Rectal smooth muscle tissue (tissue), 1 donor: ENCODE measurements around the gene CHIT1.

Experiments
- H3K27ac ChIP-seq: one replicate; pipeline ENCODE4 v1.7.0; 2013; ENCODE audit warnings: low read depth, low read length, inconsistent platforms
- H3K27me3 ChIP-seq: one replicate; pipeline ENCODE4 v1.7.0; 2013; ENCODE audit warnings: low read length; ENCODE audit not compliant: control insufficient read depth, insufficient read depth
- H3K36me3 ChIP-seq: one replicate; pipeline ENCODE4 v1.7.0; 2013; ENCODE audit warnings: low read length; ENCODE audit not compliant: control insufficient read depth, insufficient read depth
- H3K4me1 ChIP-seq: one replicate; pipeline ENCODE4 v1.7.0; 2013; ENCODE audit warnings: low read length; ENCODE audit not compliant: control insufficient read depth, insufficient read depth
- H3K4me3 ChIP-seq: one replicate; pipeline ENCODE4 v1.7.0; 2013; ENCODE audit warnings: low read length
- H3K9ac ChIP-seq: one replicate; pipeline ENCODE4 v1.7.0; 2013; ENCODE audit warnings: low read length

The CHIT1 gene

GRCh38 chr1:203223012-203223775 is 6.3 kb downstream of the CHIT1 start:
- no peak overlapping the region for H3K4me3 ChIP-seq
- H3K27me3 ChIP-seq: no peaks in the 10 kb centered on the region
- no peaks in the 10 kb centered on the region for H3K36me3 ChIP-seq
- H3K4me1 ChIP-seq: no peaks in the 10 kb centered on the region
- H3K9ac ChIP-seq: no peak overlapping the region
- H3K27ac ChIP-seq: no peak overlapping the region

- no peak overlapping the region for H3K4me3 ChIP-seq
- no peak overlapping the region for H3K9ac ChIP-seq
- H3K36me3 ChIP-seq: no peaks in the 10 kb centered on the region
- H3K27me3 ChIP-seq: peaks cover 6% of the 10 kb centered on the region
- H3K27ac ChIP-seq: no peak overlapping the region
- no peaks in the 10 kb centered on the region for H3K4me1 ChIP-seq
These were observed 9.5 kb downstream of the CHIT1 start for GRCh38 chr1:203219934-203220333.

- Histone ChIP-seq H3K4me3 (no peak overlapping the region), H3K9ac (no peak overlapping the region), H3K27me3 (peaks cover 6% of the 10 kb centered on the region), H3K27ac (no peak overlapping the region), H3K4me1 (no peaks in the 10 kb centered on the region), H3K36me3 (no peaks in the 10 kb centered on the region)
These were observed 10.3 kb downstream of the CHIT1 start for GRCh38 chr1:203219171-203219570.

DNA sequence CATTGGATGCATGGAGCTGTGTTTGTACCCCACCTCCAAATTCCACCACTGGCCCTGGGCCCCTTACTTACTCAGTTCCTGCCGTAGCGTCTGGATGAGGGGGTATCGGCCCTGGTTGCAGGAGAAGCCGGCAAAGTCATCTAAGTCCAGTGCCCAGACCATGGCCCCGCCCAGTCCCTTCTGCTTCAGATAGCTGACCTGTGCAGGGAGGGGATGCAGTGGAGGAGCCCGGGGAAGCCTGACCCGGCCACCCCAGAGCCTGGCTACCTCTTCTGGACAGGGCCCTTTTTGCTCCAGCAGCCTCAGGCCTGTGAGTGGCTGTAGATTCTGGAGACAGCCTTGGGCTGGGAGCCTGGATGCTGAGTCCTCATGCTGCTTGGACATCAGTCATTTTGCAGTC is 11.8 kb downstream of the CHIT1 start:
- no peak overlapping the region for H3K9ac ChIP-seq
- H3K4me3 ChIP-seq: no peak overlapping the region
- H3K36me3 ChIP-seq: no peaks in the 10 kb centered on the region
- H3K27ac ChIP-seq: no peak overlapping the region
- peaks cover 6% of the 10 kb centered on the region for H3K27me3 ChIP-seq
- H3K4me1 ChIP-seq: no peaks in the 10 kb centered on the region

DNA sequence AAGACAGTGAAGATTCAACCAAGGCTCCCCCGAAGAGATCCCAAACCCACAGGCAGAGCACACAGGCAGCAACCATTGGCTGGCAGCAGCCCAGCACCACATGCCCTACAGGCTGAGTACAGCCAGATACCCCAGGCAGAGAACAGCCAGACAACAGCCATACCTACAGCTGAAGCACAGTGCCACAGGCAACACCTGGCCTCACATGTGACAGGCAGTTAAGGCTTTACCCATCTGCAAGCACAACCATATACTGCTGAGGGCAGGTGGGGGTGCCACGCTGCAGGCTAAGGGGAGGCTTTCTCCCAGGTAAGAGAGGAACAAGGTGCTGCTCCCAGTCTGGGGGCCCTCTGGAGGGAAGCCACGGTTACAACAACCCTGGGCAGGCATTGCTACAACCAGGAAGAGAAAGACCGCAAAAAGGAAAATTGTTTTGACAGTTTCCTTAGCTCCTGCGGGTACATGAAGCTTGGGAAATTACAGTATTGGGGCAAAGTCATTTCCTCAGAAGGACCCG is 12.3 kb downstream of the CHIT1 start:
- no peaks in the 10 kb centered on the region for H3K4me1 ChIP-seq
- no peak overlapping the region for H3K4me3 ChIP-seq
- H3K36me3 ChIP-seq: no peaks in the 10 kb centered on the region

GRCh38 chr1:203216274-203217138 is 13.0 kb downstream of the CHIT1 start:
- H3K4me3 ChIP-seq: no peak overlapping the region
- no peak overlapping the region for H3K27ac ChIP-seq
- H3K9ac ChIP-seq: no peak overlapping the region
- H3K27me3 ChIP-seq: peaks cover 6% of the 10 kb centered on the region
- H3K4me1 ChIP-seq: no peaks in the 10 kb centered on the region
- H3K36me3 ChIP-seq: no peaks in the 10 kb centered on the region

More for the DNA sequence above, 12.3 kb downstream of the CHIT1 start:
- H3K9ac ChIP-seq: no peak overlapping the region
- H3K27me3 ChIP-seq: peaks cover 6% of the 10 kb centered on the region
- H3K27ac ChIP-seq: no peak overlapping the region

DNA sequence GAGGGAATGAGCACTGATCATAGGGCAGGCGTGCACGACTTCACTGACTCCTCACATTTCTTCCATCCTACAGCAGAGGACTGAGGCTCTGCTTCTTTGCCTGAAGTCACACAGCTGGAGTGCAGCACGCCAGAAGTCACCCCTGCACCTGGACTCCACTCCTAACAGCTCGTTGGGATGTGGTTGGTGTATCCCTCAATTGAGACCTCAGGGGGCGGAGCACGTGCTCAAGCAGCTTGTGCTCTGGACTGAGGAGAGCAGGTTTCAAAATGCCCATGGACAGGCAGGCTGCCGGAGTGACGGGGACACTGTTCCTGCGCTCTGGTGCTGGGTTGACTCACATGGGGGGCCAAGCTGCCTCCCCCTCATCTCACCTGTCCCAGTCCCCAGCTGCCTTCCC is 13.9 kb downstream of the CHIT1 start:
- no peak overlapping the region for H3K9ac ChIP-seq
- peaks cover 6% of the 10 kb centered on the region for H3K27me3 ChIP-seq
- no peaks in the 10 kb centered on the region for H3K4me1 ChIP-seq
- H3K4me3 ChIP-seq: no peak overlapping the region
- no peaks in the 10 kb centered on the region for H3K36me3 ChIP-seq
- H3K27ac ChIP-seq: no peak overlapping the region

DNA sequence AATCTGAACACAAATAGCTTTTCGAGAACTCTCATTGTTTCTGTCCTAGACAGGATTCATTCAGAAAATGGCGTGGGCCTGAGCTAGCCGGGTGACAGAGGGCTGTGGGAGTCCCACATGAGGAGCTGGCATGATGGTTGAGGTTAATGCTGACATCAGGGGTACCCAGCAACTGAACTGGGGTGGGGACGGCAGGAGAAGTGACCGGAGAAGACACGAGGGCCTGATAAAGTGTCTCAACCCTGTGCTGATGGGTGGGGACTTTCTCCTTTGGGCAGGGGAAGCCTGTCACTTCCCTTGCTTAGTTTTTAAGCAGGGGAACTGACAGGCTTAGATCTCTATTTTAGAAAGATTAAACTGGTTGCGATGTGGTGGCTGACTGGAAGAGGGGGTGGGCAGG is 14.6 kb downstream of the CHIT1 start:
- Histone ChIP-seq H3K27ac (no peak overlapping the region), H3K36me3 (no peaks in the 10 kb centered on the region), H3K4me1 (no peaks in the 10 kb centered on the region), H3K9ac (no peak overlapping the region), H3K4me3 (no peak overlapping the region), H3K27me3 (peaks cover 6% of the 10 kb centered on the region)

- H3K27ac ChIP-seq: no peak overlapping the region
- H3K36me3 ChIP-seq: no peaks in the 10 kb centered on the region
- H3K9ac ChIP-seq: no peak overlapping the region
- H3K27me3 ChIP-seq: peaks cover 6% of the 10 kb centered on the region
- no peak overlapping the region for H3K4me3 ChIP-seq
- no peaks in the 10 kb centered on the region for H3K4me1 ChIP-seq
These were observed 16.3 kb downstream of the CHIT1 start for GRCh38 chr1:203213126-203213525.

DNA sequence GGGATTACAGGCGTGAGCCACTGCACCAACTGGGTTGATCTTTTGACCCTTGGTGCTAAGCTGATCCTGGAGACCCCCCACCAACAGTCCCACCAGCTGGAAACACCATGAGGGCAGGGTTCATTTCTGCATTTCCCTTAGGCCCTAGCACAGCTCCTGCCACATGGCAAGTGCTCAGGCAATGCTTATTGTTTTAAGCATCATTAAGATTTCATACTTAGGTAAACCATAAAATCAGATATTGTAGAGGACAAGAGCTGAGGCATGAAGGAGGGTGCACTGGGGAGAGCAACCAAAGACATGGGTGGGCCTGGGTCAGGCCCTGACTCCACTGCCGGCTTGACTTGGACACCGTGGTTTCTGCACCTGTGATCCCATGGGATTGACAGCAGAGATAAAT is 17.7 kb downstream of the CHIT1 start:
- Histone ChIP-seq H3K36me3 (no peaks in the 10 kb centered on the region), H3K27me3 (no peaks in the 10 kb centered on the region), H3K9ac (no peak overlapping the region), H3K27ac (no peak overlapping the region), H3K4me3 (no peak overlapping the region), H3K4me1 (no peaks in the 10 kb centered on the region)

- H3K4me3 ChIP-seq: no peak overlapping the region
- no peaks in the 10 kb centered on the region for H3K36me3 ChIP-seq
- no peaks in the 10 kb centered on the region for H3K27me3 ChIP-seq
- H3K27ac ChIP-seq: no peak overlapping the region
- H3K9ac ChIP-seq: no peak overlapping the region
- no peaks in the 10 kb centered on the region for H3K4me1 ChIP-seq
These were observed 18.5 kb downstream of the CHIT1 start for GRCh38 chr1:203210988-203211387.

DNA sequence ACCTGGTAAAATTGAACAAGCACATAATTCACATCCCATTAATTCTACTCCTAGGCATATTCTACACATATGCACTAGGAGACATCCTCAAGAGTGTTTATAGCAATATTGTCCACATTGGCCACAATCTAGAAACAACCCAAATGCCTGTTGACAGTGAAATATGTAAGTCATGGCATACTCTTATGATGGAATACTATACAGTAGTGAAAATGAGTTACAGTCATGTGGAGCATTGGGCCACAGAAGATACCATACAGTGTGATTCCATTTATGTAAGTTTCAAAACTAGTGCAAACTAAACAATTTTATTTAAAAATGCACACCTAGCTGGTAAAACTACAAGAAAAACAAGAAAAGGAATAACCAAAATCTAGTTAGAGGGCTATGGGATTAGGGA is 19.1 kb downstream of the CHIT1 start:
- H3K27me3 ChIP-seq: no peaks in the 10 kb centered on the region
- H3K4me1 ChIP-seq: no peaks in the 10 kb centered on the region
- no peak overlapping the region for H3K27ac ChIP-seq
- H3K4me3 ChIP-seq: no peak overlapping the region
- no peaks in the 10 kb centered on the region for H3K36me3 ChIP-seq
- no peak overlapping the region for H3K9ac ChIP-seq
